Myocyte (in vitro differentiated cells): ENCODE results near the gene AMT. TPM values are rescaled to one million over a fixed set of nuclear protein-coding genes. Genes with fewer than 3 reads are reported as not detected.

Experiments used
- DNase-seq: peaks from one replicate; pipeline ENCODE4 v3.0.0-alpha.2; 2012; ENCODE audit warnings: low read depth
- total RNA-seq: library from RNA; depleted of rRNA; stranded (reverse); fragments of >200 nt; gene quantifications from 2 replicates; pipeline ENCODE4 v1.2.3, GENCODE V29; 2014

Gene AMT
- total RNA-seq, 1 donor from 2014 or later, result 0.56 TPM

DNA sequence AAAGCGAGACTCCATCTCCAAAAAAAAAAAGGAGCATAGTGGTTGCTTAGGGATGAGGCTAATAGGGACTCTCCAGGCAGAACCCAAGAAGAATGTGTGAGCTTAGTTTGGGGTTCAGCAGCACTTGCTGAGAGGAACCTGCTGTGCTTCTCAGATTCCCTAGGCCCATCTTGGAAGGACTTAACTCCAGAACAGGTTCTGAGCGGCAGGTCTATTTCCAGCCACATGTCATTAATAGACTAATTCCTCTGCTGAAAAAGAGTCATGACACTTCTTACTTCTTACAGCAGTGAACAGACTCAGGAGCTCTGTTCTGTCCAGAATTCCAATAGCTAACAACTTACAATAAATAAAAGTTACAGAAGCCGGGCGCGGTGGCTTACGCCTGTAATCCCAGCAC, 33.0 kb downstream of the AMT start:
- DNase-seq, result peak; percentile 51

DNA sequence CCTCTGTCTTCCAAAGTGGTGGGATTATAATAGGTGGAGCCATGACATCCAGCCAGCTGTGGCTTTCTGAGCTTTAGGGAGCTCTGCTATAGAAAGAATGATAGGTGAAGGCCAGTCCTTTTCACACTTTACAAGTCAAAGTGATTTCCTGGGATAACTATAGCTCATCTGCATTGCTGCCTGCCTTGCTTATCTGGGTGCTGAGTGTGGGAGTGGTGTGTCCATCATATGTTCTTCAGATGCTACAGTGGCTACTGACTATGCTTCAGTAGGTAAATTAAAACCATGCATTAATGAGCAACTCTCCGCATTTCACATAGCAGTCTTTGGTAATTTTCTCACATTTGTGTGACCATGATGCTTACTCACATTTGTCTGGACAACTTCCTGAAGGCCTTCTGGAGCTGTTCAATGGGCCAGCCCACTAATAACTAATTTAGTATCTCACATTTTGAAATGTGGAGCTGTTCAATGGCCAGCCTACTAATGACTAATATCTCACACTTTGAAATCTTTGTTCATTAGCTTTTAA, 33.9 kb downstream of the AMT start:
- no peak for DNase-seq

DNA sequence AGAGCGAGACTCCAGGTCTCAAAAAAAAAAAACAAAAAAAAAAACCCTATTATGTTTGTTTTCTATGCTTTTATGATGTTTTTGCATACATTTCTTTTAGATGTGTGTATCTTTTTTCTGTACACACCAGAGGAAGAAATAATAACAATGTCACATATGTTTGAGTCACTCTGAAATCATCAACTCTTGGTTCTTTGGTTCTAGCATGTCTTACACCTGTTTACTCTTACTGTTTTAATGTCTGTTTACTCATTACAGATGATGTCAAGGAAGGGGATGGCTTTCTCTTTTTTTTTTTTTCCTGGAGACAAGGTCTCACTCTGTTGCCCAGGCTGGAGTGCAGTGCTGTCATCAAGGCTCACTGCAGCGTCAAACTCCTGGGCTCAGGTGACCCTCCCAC, 34.6 kb downstream of the AMT start:
- DNase-seq, result no peak

DNA sequence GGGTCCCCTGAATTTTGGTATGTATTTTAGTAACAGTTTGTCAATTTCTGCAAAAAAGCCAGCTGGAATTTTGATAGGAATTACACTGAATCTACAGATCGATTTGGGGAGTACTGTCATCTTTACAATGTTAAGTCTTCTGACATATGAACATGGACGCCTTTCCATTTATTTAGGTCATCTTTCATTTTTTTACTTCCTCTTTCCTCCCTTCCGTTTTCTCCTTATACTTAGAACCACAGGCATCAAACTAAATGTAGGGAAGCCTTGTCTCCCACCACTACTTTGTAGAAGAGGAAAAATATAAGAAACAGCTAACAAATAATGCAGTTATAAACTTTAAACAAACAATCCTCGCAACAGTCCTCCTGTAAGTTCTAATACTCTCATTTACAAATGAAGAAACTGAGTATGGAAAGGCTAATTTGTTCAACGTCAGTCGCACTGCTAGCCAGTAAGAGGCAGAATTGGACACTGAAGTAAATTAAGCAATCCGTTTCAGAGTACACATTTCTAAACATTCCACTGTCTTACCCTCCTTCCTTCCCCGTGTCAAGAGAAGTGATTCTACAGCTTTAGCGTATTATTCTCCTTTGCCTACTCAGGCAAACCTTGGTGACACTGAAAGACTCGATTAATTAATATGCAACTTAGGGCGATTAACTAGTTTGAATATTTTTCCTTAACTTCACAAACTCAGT, 36.1 kb downstream of the AMT start:
- no peak for DNase-seq

DNA sequence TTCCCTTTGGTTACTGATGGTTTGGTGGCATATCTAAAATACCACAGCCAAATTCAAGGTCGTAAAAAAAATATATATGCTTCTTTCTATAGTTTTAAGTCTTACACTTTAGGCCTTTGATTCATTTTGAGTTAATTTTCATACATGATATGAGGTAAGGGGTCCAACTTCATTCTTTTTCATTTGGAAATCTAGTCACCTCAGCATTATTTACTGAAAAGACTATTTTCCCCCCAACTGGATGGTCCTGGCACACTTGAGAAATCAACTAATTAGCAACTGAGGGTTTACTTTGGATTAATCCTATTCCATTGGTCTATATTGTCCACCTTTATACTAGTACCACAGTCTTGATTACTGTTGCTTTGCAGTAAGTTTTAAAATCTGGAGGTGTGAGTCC, 36.7 kb downstream of the AMT start:
- no peak for DNase-seq

DNA sequence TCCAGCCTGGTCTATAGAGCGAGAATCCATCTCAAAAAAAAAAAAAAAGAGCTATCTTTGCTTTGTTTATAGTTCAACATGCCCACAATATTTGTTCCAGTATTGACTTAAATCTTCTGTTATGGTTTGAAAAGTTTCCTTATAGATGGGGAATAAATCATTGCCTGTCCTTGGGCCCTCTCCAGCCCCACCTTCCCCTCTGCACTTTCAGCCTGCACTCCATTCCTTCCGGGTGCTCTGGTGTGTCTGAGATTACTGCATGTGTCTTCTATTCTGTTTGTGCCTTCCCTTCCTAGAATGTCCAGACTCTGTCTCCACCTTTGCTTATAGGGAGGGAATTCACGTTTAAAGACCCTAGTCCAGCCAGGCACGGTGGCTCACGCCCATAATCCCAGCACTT, 38.9 kb downstream of the AMT start:
- DNase-seq, result no peak

DNA sequence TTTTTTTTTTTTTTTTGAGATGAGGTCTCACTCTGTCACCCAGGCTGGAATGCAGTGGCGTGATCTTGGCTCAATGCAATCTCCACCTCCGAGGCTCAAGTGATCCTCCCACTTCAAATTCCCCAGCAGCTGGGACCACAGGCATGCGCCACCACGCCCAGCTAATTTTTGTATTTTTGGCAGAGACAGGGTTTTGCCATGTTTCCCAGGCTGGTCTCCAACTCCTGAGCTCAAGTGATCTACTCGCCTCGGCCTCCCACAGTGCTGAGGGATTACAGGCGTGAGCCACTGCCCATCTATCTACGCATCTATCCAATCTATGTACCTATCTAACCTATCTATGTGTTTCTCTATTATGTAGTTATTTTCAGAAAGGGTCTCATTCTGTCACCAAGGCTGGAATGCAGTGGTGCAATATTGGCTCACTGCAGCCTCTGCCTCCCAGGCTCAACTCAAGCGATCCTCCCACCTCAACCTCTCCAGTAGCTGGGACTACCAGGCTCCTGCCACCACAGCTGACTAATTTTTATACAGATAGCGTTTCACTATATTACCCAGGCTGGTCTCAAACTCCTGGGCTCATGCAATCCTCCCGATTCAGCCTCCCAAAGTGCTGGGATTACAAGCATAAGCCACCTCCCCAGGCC, 43.9 kb downstream of the AMT start:
- peak; percentile 94 for DNase-seq

DNA sequence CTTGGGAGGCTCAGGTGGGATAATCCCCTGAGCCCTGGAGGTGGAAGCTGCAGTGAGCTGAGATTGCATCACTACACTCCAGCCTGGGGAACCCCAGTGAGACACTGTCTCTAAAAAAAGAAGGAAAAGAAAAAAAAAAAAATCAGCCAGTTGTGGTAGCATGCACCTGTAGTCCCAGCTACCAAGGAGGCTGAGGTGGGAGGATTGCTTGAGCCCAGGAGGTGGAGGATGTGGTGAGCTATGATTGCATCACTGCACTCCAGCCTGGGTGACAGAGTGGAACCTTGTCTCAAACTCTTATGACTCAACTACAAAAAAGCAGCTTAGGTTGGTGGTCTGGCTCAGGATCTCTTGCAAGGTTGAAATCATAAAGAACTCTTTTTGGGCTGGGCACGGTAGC, 44.8 kb downstream of the AMT start:
- DNase-seq, result peak; percentile 34

DNA sequence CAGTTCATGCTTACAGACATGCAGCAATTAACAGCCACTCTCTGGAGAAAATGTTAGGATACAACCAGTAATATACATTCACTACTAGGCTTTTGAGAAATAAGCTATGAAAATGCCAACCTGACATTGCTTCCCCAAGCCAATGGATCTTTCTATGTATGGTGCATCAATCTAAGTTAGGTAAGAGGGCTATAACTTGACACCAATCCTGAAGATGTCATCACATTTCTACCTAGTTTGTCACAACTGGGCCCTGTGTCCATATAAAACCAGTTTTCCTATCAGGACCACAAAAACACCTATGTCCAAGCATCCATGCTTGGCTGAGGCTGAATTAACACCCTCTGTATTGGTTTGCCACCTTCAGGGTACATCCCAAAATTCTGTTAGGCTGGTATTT, 50.3 kb downstream of the AMT start:
- DNase-seq, result no peak

DNA sequence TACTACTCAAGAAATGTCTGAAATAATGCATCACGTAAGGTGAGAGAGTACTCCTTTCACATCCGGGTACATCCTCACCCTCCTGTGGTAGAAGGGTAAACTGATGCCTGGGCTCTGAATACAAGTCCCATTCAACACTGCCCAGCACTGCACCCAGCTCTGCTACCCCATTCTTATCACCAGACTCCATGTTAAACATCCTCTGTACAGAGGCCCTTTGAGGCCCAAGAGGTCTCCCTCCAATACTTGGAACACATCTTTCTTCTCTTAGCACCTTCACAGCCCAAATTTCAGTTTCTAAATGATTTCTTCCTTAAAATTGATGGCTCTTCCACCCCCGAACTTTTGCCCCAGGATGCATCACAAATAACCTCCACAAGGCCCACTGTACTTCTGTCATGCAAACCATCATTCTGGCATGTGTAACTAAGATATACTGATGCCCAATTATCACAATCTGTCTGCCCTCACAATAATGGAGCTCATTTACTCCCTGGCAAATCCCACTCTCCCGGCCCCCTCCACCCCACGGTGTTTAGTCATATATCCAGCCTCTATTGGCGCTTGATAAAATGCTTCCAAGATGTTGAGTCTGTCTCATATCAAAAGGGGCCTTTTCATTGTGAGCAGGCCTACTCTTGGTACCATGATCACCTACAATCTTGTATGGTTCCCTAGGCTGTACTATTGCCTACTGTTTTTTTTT, 51.5 kb downstream of the AMT start:
- DNase-seq, result no peak

Other genes starting within 250 kb of the AMT start
- 1.4 and 1.6 TPM in 2 replicates for gene C3orf62, start 145.2 kb downstream of the AMT start, total RNA-seq
- gene USP4, start 82.4 kb downstream of the AMT start, total RNA-seq, result 9.9 and 11.8 TPM in 2 replicates
- gene GPX1, start 64.1 kb downstream of the AMT start, total RNA-seq, result 109 and 116 TPM in 2 replicates
- 663 and 808 TPM in 2 replicates for gene RHOA, start 10.5 kb downstream of the AMT start, total RNA-seq
- 30.0 and 37.2 TPM in 2 replicates for gene TCTA, start 10.1 kb downstream of the AMT start, total RNA-seq
- gene NICN1, start 6.9 kb upstream of the AMT start, total RNA-seq, result 3.4 and 5.7 TPM in 2 replicates
- 276 and 362 TPM in 2 replicates for gene DAG1, start 47.8 kb upstream of the AMT start, total RNA-seq
- 0.31 and 0.45 TPM in 2 replicates for gene BSN, start 132.0 kb upstream of the AMT start, total RNA-seq